DND-41 (cell line): ENCODE data around the gene ARL6IP4.

Source experiments
- CTCF ChIP-seq: IDR thresholded peaks from 2 replicates; pipeline ENCODE4 v1.5.1; 2012; ENCODE audit warnings: borderline replicate concordance, low read length, moderate library complexity, mild to moderate bottlenecking; ENCODE audit not compliant: poor library complexity, severe bottlenecking; ENCODE audit errors: extremely low read depth
- EZH2 ChIP-seq: IDR thresholded peaks from 3 replicates; pipeline ENCODE4 v1.6.1; 2012; ENCODE audit warnings: borderline replicate concordance, low read depth, mild to moderate bottlenecking, moderate library complexity, low read length, inconsistent platforms; ENCODE audit not compliant: severe bottlenecking

- TF ChIP-seq CTCF (no peak), EZH2 (no peak)
Observed at GRCh38 chr12:122948605-122949004, 31.9 kb upstream of the ARL6IP4 start.
